ENCODE measurements around the gene CLCN5.

DNA sequence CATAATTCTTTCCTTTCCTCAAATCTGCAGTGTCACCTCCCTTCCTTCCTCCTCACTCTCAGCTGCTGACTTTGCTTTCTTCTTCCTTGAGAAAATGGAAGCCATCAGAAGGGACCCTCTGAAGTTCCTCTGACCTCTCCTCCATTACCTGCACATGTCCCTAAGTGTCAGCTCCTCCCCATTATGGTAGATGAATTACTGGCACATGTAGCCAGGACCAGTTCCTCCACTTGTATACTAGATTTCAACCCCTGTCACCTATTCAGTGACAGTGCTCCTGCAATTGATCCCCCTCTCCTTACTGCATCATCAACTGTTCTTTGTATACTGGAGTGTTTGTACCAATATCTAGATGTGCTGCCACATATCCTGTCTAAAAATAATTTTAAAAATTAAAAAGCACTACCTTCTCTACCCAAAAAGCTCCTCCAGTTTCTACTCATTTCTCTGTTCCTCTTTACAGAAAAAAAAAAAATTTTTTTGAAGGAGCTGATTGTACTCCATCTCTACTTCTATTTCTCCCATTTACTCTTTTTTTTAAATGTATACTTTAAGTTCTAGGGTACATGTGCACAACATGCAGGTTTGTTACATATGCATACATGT lies 78.6 kb downstream of the CLCN5 start:
- TF ChIP-seq, protein P1, sequence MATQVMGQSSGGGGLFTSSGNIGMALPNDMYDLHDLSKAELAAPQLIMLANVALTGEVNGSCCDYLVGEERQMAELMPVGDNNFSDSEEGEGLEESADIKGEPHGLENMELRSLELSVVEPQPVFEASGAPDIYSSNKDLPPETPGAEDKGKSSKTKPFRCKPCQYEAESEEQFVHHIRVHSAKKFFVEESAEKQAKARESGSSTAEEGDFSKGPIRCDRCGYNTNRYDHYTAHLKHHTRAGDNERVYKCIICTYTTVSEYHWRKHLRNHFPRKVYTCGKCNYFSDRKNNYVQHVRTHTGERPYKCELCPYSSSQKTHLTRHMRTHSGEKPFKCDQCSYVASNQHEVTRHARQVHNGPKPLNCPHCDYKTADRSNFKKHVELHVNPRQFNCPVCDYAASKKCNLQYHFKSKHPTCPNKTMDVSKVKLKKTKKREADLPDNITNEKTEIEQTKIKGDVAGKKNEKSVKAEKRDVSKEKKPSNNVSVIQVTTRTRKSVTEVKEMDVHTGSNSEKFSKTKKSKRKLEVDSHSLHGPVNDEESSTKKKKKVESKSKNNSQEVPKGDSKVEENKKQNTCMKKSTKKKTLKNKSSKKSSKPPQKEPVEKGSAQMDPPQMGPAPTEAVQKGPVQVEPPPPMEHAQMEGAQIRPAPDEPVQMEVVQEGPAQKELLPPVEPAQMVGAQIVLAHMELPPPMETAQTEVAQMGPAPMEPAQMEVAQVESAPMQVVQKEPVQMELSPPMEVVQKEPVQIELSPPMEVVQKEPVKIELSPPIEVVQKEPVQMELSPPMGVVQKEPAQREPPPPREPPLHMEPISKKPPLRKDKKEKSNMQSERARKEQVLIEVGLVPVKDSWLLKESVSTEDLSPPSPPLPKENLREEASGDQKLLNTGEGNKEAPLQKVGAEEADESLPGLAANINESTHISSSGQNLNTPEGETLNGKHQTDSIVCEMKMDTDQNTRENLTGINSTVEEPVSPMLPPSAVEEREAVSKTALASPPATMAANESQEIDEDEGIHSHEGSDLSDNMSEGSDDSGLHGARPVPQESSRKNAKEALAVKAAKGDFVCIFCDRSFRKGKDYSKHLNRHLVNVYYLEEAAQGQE (tag by site-specific recombination; IDR thresholded peaks at IDR 0.05) = no peak
- TF ChIP-seq, protein P2, sequence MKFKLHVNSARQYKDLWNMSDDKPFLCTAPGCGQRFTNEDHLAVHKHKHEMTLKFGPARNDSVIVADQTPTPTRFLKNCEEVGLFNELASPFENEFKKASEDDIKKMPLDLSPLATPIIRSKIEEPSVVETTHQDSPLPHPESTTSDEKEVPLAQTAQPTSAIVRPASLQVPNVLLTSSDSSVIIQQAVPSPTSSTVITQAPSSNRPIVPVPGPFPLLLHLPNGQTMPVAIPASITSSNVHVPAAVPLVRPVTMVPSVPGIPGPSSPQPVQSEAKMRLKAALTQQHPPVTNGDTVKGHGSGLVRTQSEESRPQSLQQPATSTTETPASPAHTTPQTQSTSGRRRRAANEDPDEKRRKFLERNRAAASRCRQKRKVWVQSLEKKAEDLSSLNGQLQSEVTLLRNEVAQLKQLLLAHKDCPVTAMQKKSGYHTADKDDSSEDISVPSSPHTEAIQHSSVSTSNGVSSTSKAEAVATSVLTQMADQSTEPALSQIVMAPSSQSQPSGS (tag by site-specific recombination; IDR thresholded peaks at IDR 0.05; ENCODE audit: low read depth) = no peak
- TF ChIP-seq ZNF214 (tag by site-specific recombination; IDR thresholded peaks at IDR 0.05; ENCODE audit: borderline replicate concordance) = no peak
- TF ChIP-seq SALL2 (tag by site-specific recombination; IDR thresholded peaks at IDR 0.05; ENCODE audit: borderline replicate concordance) = no peak
- TF ChIP-seq, protein P3, sequence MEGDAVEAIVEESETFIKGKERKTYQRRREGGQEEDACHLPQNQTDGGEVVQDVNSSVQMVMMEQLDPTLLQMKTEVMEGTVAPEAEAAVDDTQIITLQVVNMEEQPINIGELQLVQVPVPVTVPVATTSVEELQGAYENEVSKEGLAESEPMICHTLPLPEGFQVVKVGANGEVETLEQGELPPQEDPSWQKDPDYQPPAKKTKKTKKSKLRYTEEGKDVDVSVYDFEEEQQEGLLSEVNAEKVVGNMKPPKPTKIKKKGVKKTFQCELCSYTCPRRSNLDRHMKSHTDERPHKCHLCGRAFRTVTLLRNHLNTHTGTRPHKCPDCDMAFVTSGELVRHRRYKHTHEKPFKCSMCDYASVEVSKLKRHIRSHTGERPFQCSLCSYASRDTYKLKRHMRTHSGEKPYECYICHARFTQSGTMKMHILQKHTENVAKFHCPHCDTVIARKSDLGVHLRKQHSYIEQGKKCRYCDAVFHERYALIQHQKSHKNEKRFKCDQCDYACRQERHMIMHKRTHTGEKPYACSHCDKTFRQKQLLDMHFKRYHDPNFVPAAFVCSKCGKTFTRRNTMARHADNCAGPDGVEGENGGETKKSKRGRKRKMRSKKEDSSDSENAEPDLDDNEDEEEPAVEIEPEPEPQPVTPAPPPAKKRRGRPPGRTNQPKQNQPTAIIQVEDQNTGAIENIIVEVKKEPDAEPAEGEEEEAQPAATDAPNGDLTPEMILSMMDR (tag by site-specific recombination; IDR thresholded peaks at IDR 0.05) = no peak
- no peak for TF ChIP-seq KLF1 (tag by site-specific recombination; IDR thresholded peaks at IDR 0.05)
- TF ChIP-seq YY1 (tag by site-specific recombination; IDR thresholded peaks at IDR 0.05) = no peak
- no peak for TF ChIP-seq ZNF155 (tag by site-specific recombination; IDR thresholded peaks at IDR 0.05)
- TF ChIP-seq ZNF274 (IDR thresholded peaks at IDR 0.05; ENCODE audit: low read length) = no peak
- no peak for TF ChIP-seq ZNF274 (tag by site-specific recombination; IDR thresholded peaks at IDR 0.05; ENCODE audit: borderline replicate concordance)
- TF ChIP-seq ZNF555 (tag by site-specific recombination; conservative IDR thresholded peaks at IDR 0.05) = no peak
- TF ChIP-seq SP3 (tag by site-specific recombination; IDR thresholded peaks at IDR 0.05) = no peak
- TF ChIP-seq, protein P4, sequence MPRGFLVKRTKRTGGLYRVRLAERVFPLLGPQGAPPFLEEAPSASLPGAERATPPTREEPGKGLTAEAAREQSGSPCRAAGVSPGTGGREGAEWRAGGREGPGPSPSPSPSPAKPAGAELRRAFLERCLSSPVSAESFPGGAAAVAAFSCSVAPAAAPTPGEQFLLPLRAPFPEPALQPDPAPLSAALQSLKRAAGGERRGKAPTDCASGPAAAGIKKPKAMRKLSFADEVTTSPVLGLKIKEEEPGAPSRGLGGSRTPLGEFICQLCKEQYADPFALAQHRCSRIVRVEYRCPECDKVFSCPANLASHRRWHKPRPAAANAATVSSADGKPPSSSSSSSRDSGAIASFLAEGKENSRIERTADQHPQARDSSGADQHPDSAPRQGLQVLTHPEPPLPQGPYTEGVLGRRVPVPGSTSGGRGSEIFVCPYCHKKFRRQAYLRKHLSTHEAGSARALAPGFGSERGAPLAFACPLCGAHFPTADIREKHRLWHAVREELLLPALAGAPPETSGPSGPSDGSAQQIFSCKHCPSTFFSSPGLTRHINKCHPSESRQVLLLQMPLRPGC (tag by site-specific recombination; IDR thresholded peaks at IDR 0.05) = no peak
- TF ChIP-seq ZNF664 (tag by site-specific recombination; IDR thresholded peaks at IDR 0.05) = no peak
- no peak for TF ChIP-seq ZNF23 (tag by site-specific recombination; IDR thresholded peaks at IDR 0.05; ENCODE audit: borderline replicate concordance)
